Activated T-cell treated with anti-CD3 and anti-CD28 coated beads, Interleukin-2, amount 50 U/mL, for 24 hours (primary cell): ENCODE results near the gene WEE1.
"Not testable (repeated sequence)": the region's sequence is repeated elsewhere in the genome, so short reads cannot be mapped to it uniquely, and the experiment has no call there.

Experiments used
- DNase-seq: peaks from one replicate; pipeline ENCODE4 v3.0.0-alpha.2; 2020
- H3K27ac Mint-ChIP-seq: 2 replicates; pipeline ENCODE4 v1.8.0; 2020; ENCODE audit warnings: mild to moderate bottlenecking, mixed read lengths
- H3K27me3 Mint-ChIP-seq: 2 replicates; pipeline ENCODE4 v1.8.0; 2020; ENCODE audit warnings: mixed read lengths
- H3K36me3 Mint-ChIP-seq: 2 replicates; pipeline ENCODE4 v1.8.0; 2020; ENCODE audit warnings: low read depth, mixed read lengths
- H3K4me1 Mint-ChIP-seq: 2 replicates; pipeline ENCODE4 v1.8.0; 2020; ENCODE audit warnings: low read depth, mixed read lengths
- H3K4me3 Mint-ChIP-seq: 2 replicates; pipeline ENCODE4 v1.8.0; 2020; ENCODE audit warnings: mild to moderate bottlenecking, moderate library complexity, mixed read lengths
- H3K9me3 Mint-ChIP-seq: 2 replicates; pipeline ENCODE4 v1.8.0; 2020; ENCODE audit warnings: mixed read lengths

WEE1 gene

GRCh38 chr11:9601037-9601875 is 27.8 kb downstream of the WEE1 start:
- DNase-seq = peak; percentile 63
- H3K27ac Mint-ChIP-seq = peak overlapping the region; percentile 92
- H3K36me3 Mint-ChIP-seq = no peaks in the 10 kb centered on the region
- H3K4me1 Mint-ChIP-seq = peaks cover 32% of the 10 kb centered on the region
- no peaks in the 10 kb centered on the region for H3K9me3 Mint-ChIP-seq
- no peaks in the 10 kb centered on the region for H3K27me3 Mint-ChIP-seq
- peak overlapping the region; percentile 69 for H3K4me3 Mint-ChIP-seq

GRCh38 chr11:9601876-9602199 is 28.4 kb downstream of the WEE1 start:
- Mint-ChIP-seq H3K4me1 (peaks cover 32% of the 10 kb centered on the region), H3K36me3 (no peaks in the 10 kb centered on the region), H3K27ac (peak overlapping the region; percentile 92), H3K4me3 (peak overlapping the region; percentile 69), H3K9me3 (no peaks in the 10 kb centered on the region), H3K27me3 (no peaks in the 10 kb centered on the region)
- DNase-seq = no peak

- H3K27ac Mint-ChIP-seq, DNase-seq, H3K36me3 Mint-ChIP-seq, H3K27me3 Mint-ChIP-seq, H3K4me3 Mint-ChIP-seq, H3K9me3 Mint-ChIP-seq: not testable (repeated sequence)
- peaks cover 32% of the 10 kb centered on the region for H3K4me1 Mint-ChIP-seq
These were observed 29.7 kb downstream of the WEE1 start for GRCh38 chr11:9603214-9603613.

GRCh38 chr11:9604134-9604533 is 30.7 kb downstream of the WEE1 start:
- Mint-ChIP-seq H3K9me3 (no peaks in the 10 kb centered on the region), H3K27ac (no peak overlapping the region), H3K27me3 (no peaks in the 10 kb centered on the region), H3K4me3 (no peak overlapping the region), H3K4me1 (peaks cover 32% of the 10 kb centered on the region), H3K36me3 (no peaks in the 10 kb centered on the region)
- no peak for DNase-seq

DNA sequence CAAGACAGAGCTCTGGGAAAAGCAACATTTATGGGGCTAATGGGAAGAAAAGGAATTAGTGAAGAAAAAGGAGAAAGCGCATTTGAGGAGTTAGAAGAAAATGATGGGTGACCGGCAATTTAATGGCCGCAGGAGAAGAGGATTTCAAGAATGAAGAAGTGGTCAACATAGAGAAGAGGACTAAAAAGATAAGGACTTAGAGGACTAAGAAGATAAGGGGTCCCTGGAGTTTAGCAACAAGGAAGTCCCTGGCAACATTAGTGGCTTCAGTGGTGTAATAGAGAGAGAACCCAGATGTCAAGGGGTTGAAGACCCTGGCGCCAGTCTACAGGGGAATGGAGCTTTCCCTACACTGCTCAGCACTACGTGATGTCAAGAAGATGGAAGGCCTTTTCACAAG is 32.3 kb downstream of the WEE1 start:
- H3K36me3 Mint-ChIP-seq = no peaks in the 10 kb centered on the region
- H3K9me3 Mint-ChIP-seq = no peaks in the 10 kb centered on the region
- no peak for DNase-seq
- no peak overlapping the region for H3K4me3 Mint-ChIP-seq
- H3K4me1 Mint-ChIP-seq = peaks cover 25% of the 10 kb centered on the region
- no peak overlapping the region for H3K27ac Mint-ChIP-seq
- no peaks in the 10 kb centered on the region for H3K27me3 Mint-ChIP-seq

DNA sequence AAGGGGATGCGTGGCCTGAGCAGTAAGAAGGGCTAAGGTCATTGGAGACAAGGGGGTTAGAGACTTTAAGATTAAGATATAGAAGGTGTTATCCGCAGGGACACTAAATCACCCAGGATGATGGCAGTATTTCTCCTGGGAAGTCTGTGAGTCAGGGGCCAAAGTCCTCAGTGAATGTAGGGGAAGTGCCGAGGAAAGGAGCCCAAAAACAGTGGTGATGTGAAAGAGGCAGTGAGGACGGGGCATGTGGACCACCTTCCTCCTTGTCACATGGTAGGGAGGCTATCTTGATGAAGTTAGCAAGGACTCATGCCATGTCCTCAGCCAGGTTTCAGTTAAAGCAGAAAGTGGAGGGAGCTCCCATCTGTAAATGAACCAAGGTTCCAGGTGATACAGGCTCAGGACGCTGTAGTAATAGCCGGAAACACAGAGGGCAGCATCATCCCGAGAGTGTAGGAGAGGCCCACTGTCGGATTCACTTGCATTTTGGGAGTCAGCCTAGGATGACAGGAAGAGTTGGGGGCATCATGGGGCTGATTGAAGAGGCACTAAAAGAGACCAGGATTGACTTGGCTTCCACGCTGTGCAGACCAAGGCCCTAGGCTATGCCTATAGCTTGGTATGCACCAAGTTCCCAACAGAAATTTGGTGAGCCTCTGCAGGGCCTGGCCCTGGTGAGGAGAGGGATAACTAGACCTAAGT is 33.5 kb downstream of the WEE1 start:
- DNase-seq = no peak
- Mint-ChIP-seq H3K4me1 (peaks cover 17% of the 10 kb centered on the region), H3K9me3 (no peaks in the 10 kb centered on the region), H3K36me3 (no peaks in the 10 kb centered on the region), H3K4me3 (no peak overlapping the region), H3K27me3 (no peaks in the 10 kb centered on the region), H3K27ac (no peak overlapping the region)

GRCh38 chr11:9607511-9607899 is 34.0 kb downstream of the WEE1 start:
- Mint-ChIP-seq H3K27me3 (no peaks in the 10 kb centered on the region), H3K27ac (no peak overlapping the region), H3K4me3 (no peak overlapping the region), H3K4me1 (peaks cover 12% of the 10 kb centered on the region), H3K36me3 (no peaks in the 10 kb centered on the region), H3K9me3 (no peaks in the 10 kb centered on the region)
- DNase-seq = no peak

GRCh38 chr11:9609002-9609759 is 35.7 kb downstream of the WEE1 start:
- Mint-ChIP-seq H3K9me3 (no peaks in the 10 kb centered on the region), H3K27ac (no peak overlapping the region), H3K36me3 (no peaks in the 10 kb centered on the region), H3K27me3 (no peaks in the 10 kb centered on the region), H3K4me1 (peaks cover 18% of the 10 kb centered on the region), H3K4me3 (no peak overlapping the region)
- DNase-seq = no peak

- Mint-ChIP-seq H3K4me1 (peaks cover 25% of the 10 kb centered on the region), H3K27me3 (no peaks in the 10 kb centered on the region), H3K36me3 (no peaks in the 10 kb centered on the region), H3K27ac (no peak overlapping the region), H3K9me3 (no peaks in the 10 kb centered on the region), H3K4me3 (no peak overlapping the region)
- no peak for DNase-seq
These were observed 36.4 kb downstream of the WEE1 start for GRCh38 chr11:9609841-9610240.

- no peaks in the 10 kb centered on the region for H3K27me3 Mint-ChIP-seq
- peak overlapping the region; percentile 78 for H3K4me3 Mint-ChIP-seq
- peaks cover 42% of the 10 kb centered on the region for H3K4me1 Mint-ChIP-seq
- H3K9me3 Mint-ChIP-seq = no peaks in the 10 kb centered on the region
- DNase-seq = peak; percentile 91
- H3K36me3 Mint-ChIP-seq = no peaks in the 10 kb centered on the region
- H3K27ac Mint-ChIP-seq = peak overlapping the region; percentile 98
These were observed 39.8 kb downstream of the WEE1 start for GRCh38 chr11:9613118-9613829.

DNA sequence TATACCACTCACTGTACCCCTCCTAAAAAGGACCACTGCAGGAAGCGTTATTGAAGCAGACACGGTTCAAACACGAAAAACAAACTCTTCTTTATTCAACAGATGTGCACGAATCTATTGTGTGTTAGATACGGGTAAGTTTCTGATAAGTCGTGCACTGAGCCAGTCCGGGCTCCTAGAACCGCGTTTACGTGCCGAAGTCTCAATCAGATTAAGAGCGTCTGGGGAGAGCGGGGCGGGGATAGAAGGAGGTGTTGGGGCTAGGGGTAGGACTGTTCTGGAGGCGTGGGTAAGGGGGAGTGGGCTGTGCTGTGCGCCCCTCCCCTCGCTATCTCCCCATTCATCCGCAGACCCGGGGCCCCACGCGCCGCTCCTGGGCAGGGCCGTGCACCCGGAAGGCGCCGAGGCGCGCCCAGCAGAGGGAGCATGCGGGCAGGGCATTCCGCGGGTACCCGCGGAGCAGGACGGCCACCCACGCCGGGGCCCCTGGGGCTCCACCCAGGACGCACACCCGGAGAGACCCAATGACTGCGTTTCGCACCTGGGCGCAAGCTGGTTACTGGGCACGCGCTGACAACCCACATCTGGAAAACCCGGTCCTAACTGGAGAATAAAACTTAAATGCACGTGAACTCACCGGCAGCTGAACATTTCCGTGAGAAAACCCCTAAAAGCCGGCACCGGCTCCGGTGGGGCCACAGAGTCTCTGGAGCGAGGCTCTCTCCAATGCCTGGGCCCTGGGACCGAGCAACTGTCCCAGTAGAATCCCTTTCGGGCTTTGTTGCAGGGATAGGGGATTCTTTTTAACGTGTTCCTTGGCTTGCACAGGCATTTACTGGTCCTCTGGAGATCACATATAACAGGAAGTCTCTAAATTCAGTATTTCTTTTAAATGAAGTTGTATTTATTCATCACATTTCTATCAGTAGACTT is 40.6 kb downstream of the WEE1 start:
- H3K4me3 Mint-ChIP-seq = peak overlapping the region; percentile 78
- H3K27me3 Mint-ChIP-seq = no peaks in the 10 kb centered on the region
- peak overlapping the region; percentile 98 for H3K27ac Mint-ChIP-seq
- H3K4me1 Mint-ChIP-seq = peaks cover 42% of the 10 kb centered on the region
- H3K36me3 Mint-ChIP-seq = no peaks in the 10 kb centered on the region
- no peaks in the 10 kb centered on the region for H3K9me3 Mint-ChIP-seq
- DNase-seq = peak; percentile 95

DNA sequence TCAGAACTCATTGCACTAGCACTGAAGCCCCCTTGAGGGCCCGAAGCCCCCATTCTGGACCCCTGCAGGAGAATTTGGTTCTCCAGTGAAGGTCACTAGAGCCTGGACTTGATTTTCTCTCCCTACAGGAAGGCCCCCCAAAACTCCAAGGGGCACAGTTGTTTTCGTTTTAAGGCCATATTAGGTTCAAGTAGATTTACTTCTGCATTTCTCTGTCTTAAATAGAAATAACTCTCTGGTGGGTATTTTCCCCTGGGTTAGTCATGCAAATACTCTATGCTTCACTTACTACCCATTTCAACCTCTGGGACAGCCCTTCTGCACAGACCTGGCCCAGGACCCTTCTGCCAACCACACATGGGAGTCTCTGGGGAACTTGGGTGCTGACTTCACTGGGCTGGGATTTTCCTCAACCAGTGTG is 41.6 kb downstream of the WEE1 start:
- Mint-ChIP-seq H3K4me1 (peaks cover 42% of the 10 kb centered on the region), H3K4me3 (peak overlapping the region; percentile 78), H3K9me3 (no peaks in the 10 kb centered on the region), H3K27me3 (no peaks in the 10 kb centered on the region), H3K27ac (no peak overlapping the region), H3K36me3 (no peaks in the 10 kb centered on the region)
- DNase-seq = no peak

DNA sequence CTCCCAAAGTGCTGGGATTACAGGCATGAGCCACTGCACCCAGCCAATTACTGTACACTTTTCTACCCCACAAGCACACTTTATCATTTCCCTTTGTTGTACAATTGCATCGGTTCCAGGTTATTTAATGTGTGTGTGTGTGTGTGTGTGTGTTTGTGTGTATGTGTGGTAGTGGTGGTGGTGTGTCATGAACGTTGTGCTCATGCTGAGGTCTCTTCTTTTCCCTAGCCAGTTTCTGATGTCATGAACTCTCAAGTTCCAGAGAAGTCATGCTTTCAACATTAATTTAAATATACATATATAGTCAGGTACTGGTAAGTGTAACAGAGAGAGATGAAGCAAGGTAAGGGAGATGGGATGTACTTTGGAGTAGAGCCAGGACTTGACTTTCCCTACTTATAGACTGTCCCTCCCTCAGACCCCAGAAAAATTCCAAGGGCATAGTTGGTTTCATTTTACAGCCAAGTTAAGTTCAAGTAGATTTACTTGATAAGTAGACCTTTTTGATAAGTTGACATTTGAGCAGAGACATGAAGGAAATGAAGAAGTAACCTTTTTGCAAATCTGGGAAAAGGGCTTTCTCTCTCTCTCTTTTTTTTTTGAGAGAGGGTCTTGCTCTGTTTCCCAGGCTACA is 42.7 kb downstream of the WEE1 start:
- Mint-ChIP-seq H3K36me3 (no peaks in the 10 kb centered on the region), H3K9me3 (no peaks in the 10 kb centered on the region), H3K4me1 (peaks cover 40% of the 10 kb centered on the region), H3K27me3 (no peaks in the 10 kb centered on the region), H3K4me3 (no peak overlapping the region), H3K27ac (no peak overlapping the region)
- no peak for DNase-seq
